Natural killer cell treated with Interleukin-12 subunit alpha and Interleukin-12 subunit beta and Interleukin-15 and Interleukin-18, amount 100 ng/mL, for 72 hours (primary cell): ENCODE data around the gene CSMD2. TPM values are rescaled to one million over a fixed set of nuclear protein-coding genes. Genes with fewer than 3 reads are reported as not detected.
A peak's percentile ranks its signal among the peaks of the same experiment; 100 is the strongest.

ENCODE experiments used
- ATAC-seq, 2 donors: fragments of 150-1000 bp; cut with Tn5 transposase in 1 of 2; sonication (Bioruptor Pico), chemical (Tn5 transposase) in 1 of 2; 2 replicates each; pipeline ENCODE4 v1.10.0; 2021
- DNase-seq: peaks from one replicate; pipeline ENCODE4 v3.0.0; 2022; ENCODE audit warnings: low spot score
- H3K27ac Mint-ChIP-seq, 2 donors: 1 replicate in 1 of 2; 2 replicates in 1 of 2; pipeline ENCODE4 v1.8.0; 2022; ENCODE audit warnings: mixed read lengths in 2 of 2, mild to moderate bottlenecking in 1 of 2, moderate library complexity in 1 of 2
- H3K27me3 Mint-ChIP-seq, 2 donors: 1 replicate in 1 of 2; 2 replicates in 1 of 2; pipeline ENCODE4 v1.8.0; 2022; ENCODE audit warnings: mixed read lengths in 2 of 2
- H3K36me3 Mint-ChIP-seq: one replicate; pipeline ENCODE4 v1.8.0; 2022; ENCODE audit warnings: mixed read lengths
- H3K4me1 Mint-ChIP-seq, 2 donors: 1 replicate in 1 of 2; 2 replicates in 1 of 2; pipeline ENCODE4 v1.8.0; 2022; ENCODE audit warnings: low read depth in 2 of 2, mixed read lengths in 2 of 2, mild to moderate bottlenecking in 1 of 2
- H3K4me3 Mint-ChIP-seq: one replicate; pipeline ENCODE4 v1.8.0; 2022; ENCODE audit warnings: mixed read lengths
- H3K9me3 Mint-ChIP-seq: 2 replicates; pipeline ENCODE4 v1.8.0; 2022; ENCODE audit warnings: mixed read lengths
- total RNA-seq, 2 donors: library from RNA; stranded (reverse); gene quantifications; one replicate each; pipeline ENCODE4 v1.2.3, GENCODE V29; 2022

The CSMD2 gene
- total RNA-seq, 2 donors from 2014 or later = not detected

DNA sequence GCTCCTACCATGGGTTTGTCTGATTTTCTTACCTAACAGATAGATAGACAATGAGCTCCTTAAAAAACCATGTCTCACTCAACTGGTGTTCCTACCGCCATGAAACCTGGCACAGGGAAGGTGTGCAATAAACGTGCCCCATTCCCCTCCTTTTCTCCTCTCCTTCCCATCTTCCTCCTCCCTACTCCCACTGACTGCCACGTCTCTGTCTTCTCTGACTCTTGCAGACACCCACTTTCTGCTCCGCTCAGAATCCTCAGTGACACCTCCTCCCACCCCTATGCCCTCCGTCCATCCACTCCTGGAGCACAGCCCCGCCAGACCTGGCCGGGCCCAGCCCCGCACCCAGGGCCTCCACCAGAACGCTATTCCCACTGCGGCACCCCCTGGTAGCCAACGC, 248.2 kb downstream of the CSMD2 start:
- DNase-seq (no peak), ATAC-seq (no peak)
- H3K4me3 Mint-ChIP-seq = no peak overlapping the region
- no peak overlapping the region for H3K27ac Mint-ChIP-seq
- H3K27me3 Mint-ChIP-seq = peaks cover 7 to 28% of the 10 kb centered on the region in 2 donors
- no peaks in the 10 kb centered on the region for H3K36me3 Mint-ChIP-seq
- H3K9me3 Mint-ChIP-seq = no peaks in the 10 kb centered on the region
- H3K4me1 Mint-ChIP-seq = no peaks in the 10 kb centered on the region

DNA sequence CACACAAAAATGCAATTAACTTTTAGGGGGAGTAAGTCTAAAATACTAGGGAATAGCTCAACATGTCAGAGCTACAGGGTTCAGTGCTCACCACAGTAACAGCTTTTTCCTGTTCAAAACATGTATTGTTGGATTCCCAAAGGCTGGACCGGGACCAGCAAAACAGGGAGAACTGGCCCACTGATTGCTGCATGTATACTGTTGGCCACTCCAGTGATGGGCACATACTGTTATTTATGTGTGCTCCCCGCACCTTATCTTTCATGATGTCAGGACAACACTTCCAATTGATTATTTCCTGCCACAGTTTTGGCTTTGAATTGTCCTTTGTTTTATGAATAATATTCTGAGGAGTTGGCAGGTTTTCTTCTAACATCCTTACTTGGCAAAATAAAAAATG, 250.5 kb downstream of the CSMD2 start:
- no peak for DNase-seq
- Mint-ChIP-seq H3K27ac (no peak overlapping the region), H3K9me3 (no peaks in the 10 kb centered on the region), H3K27me3 (peaks cover 23% of the 10 kb centered on the region in 2 donors), H3K36me3 (no peaks in the 10 kb centered on the region), H3K4me1 (no peaks in the 10 kb centered on the region), H3K4me3 (no peak overlapping the region)
- ATAC-seq = no peak

DNA sequence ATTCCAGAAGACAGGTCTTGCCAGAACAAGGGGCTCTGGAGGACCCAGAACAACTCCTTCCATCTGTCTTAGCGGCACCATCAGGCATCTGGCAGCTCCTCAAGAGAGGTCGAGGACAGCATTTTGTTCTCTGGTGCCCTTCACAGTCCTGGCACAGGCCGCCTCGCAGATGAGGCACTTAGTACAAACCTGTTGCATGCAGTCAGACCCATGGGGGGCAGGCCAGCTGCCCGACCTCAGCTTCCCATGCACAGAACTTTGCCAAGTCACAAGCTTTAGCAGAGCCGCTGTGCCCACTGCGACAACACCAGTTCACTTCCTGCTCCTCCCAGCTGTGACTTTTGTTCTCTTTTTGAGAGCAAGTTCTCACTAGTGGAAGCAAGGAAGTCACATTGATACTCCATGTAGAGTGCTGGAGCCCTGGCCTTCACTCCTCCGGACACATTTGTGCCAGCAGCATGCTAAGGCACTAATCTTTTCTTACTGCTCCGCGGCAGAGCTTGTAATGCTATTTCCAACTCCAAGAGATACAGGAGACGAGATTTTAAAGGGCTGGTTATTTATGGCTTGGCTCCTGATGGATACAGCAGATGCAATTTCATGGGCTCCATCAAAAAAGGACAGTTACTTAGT, 256.6 kb downstream of the CSMD2 start:
- no peak for DNase-seq
- no peak overlapping the region for H3K4me3 Mint-ChIP-seq
- no peaks in the 10 kb centered on the region for H3K9me3 Mint-ChIP-seq
- H3K4me1 Mint-ChIP-seq = peaks cover 0 to 5% of the 10 kb centered on the region in 2 donors
- H3K36me3 Mint-ChIP-seq = no peaks in the 10 kb centered on the region
- ATAC-seq = no peak
- H3K27ac Mint-ChIP-seq = no peak overlapping the region
- H3K27me3 Mint-ChIP-seq = peaks cover 27 to 49% of the 10 kb centered on the region in 2 donors

DNA sequence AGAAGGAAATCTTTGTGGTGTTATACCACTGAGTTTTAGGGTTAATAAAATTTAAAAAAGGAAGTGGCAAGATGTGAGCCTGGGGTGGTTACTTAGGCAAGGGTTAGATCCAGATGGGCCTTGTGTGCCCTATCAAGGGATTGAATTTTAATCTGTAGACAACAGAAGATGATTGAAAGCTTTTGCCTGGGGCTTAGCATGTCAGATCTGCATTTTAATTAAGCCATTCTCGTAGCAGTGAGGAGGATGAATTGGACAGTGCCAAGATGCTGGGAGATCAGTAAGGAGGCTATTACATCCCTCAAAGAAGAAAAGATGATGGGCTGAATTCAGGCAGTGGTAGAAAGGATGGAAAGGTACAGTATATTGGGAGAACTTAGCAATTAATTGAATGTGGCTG, 258.9 kb downstream of the CSMD2 start:
- no peak for DNase-seq
- peaks cover 22 to 47% of the 10 kb centered on the region in 2 donors for H3K27me3 Mint-ChIP-seq
- H3K9me3 Mint-ChIP-seq = no peaks in the 10 kb centered on the region
- no peak for ATAC-seq
- no peak overlapping the region for H3K4me3 Mint-ChIP-seq
- H3K27ac Mint-ChIP-seq = no peak overlapping the region
- peaks cover 0 to 7% of the 10 kb centered on the region in 2 donors for H3K4me1 Mint-ChIP-seq
- no peaks in the 10 kb centered on the region for H3K36me3 Mint-ChIP-seq

DNA sequence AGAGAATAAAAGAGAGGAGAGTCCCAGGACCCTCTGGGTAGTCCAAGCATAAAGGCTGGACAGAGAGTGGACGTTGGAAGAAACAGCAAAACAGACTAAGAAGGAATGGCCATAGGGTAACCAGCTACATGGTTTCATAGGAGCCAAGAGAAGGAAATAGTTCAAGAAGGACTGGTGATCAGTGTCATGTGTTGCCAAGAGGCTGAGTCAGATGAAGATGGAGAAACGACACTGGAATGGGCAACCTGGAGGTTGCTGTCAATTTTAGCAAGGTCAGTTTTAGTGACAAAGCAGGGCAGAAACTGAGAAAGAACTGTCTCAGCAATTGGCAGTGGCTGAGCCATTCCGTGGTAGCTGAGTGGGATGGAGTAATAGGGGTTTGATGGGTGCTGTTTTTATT, 259.8 kb downstream of the CSMD2 start:
- peaks cover 0 to 7% of the 10 kb centered on the region in 2 donors for H3K4me1 Mint-ChIP-seq
- no peak overlapping the region for H3K4me3 Mint-ChIP-seq
- H3K36me3 Mint-ChIP-seq = no peaks in the 10 kb centered on the region
- peaks cover 24 to 42% of the 10 kb centered on the region in 2 donors for H3K27me3 Mint-ChIP-seq
- DNase-seq (no peak), ATAC-seq (no peak)
- H3K9me3 Mint-ChIP-seq = no peaks in the 10 kb centered on the region
- H3K27ac Mint-ChIP-seq = no peak overlapping the region

DNA sequence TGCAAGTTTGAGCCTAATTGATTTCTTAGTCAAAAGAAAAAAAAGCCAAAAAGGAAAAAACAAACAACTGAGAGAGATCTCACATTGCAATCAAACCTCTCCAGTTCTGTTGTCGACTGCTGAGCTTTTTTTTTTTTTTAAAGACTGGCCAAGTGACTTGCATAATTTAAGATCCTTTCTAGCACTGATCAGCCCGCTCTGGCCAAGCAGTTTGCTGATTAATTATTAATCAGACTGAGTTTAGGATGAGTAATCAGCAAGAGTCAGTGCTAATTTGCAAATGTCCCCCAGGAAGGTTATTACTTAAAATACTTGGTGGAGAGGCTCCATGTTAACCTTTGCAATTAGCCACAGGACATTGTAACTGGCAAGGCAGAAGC, 261.8 kb downstream of the CSMD2 start:
- ATAC-seq (no peak), DNase-seq (no peak)
- H3K27me3 Mint-ChIP-seq = peaks cover 26 to 31% of the 10 kb centered on the region in 2 donors
- H3K27ac Mint-ChIP-seq = no peak overlapping the region
- H3K4me1 Mint-ChIP-seq = peaks cover 0 to 7% of the 10 kb centered on the region in 2 donors
- no peak overlapping the region for H3K4me3 Mint-ChIP-seq
- H3K36me3 Mint-ChIP-seq = no peaks in the 10 kb centered on the region
- H3K9me3 Mint-ChIP-seq = no peaks in the 10 kb centered on the region

DNA sequence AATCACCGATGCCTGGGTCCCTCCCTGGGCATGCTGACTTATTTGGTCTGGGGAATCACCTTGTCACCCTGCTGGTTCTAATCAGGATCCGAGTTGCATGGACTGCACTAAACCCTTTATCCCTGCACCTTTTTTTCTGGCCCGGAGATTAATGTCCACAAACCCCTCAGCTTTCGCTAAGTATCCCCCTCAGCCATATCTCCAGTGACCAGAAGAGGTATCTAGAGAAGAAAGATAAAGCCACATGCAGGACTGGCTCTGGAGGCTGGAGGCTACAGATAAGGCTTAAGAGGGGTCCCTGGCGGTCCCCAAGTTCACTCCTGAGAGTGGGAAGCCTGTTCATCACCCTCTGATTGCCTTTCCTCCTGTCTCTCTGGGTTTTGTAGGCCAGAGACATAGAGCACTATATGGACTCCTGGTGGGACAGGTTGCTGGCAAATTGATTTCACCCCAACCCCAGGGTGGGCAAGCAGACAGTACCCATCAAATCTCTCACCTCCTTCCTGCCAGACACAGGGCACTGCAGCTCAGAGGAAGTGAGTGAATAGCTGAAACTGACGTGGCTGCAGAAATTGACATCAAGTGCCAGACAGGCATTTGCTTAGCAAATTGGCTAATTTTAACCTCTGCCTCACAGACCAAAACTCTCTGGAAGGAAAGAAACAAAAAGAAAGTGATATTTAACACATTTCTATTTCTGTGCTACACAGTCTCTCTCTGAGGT, 262.4 kb downstream of the CSMD2 start:
- Mint-ChIP-seq H3K27ac (no peak overlapping the region), H3K36me3 (no peaks in the 10 kb centered on the region), H3K4me1 (peaks cover 0 to 7% of the 10 kb centered on the region in 2 donors), H3K4me3 (no peak overlapping the region), H3K9me3 (no peaks in the 10 kb centered on the region), H3K27me3 (peaks cover 26 to 31% of the 10 kb centered on the region in 2 donors)
- DNase-seq = no peak
- ATAC-seq = peak in 1 of 2 donors; percentile 45

DNA sequence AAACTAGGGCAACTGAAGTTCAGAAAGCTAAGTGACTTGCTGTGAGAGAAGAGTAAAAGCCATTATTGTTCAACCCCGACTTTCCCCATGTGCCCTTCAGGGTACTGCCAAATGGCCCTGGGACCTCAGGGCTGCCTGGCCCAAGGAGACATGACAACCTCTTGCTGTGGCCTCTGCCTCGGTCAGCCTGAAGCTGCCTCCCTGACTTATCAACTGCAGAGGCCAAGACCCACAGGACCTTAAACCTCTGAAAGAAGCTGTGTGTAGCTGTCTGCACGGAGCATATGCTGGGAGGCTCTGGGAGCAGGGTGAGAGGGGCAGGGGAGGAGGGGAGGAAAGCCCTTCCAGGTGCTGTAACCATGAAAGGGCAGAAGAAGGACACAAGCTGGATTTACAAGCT, 265.3 kb downstream of the CSMD2 start:
- no peak for ATAC-seq
- Mint-ChIP-seq H3K27ac (no peak overlapping the region), H3K4me1 (peaks cover 0 to 7% of the 10 kb centered on the region in 2 donors)

DNA sequence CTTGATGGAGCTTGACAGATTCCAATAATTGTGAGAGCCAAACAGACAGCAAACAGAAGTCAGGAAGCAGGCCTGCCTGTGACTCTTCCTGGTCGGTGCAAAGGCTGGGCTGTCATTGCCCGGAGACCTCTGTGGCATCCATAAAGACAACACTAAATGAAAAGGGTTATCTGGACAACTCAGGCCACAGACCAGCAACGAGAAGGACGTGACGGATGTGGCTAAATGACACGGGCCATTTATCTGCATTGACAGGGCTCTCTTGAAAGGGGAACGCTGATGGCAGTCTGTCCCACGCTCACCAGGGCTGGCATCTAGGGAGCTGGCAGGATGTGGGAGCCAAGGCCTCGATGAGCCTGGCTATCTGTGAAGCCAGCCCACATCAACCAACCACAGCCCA, 266.1 kb downstream of the CSMD2 start:
- ATAC-seq (no peak), DNase-seq (no peak)
- Mint-ChIP-seq H3K27me3 (peaks cover 12 to 25% of the 10 kb centered on the region in 2 donors), H3K4me3 (no peak overlapping the region), H3K36me3 (no peaks in the 10 kb centered on the region), H3K9me3 (no peaks in the 10 kb centered on the region), H3K4me1 (peaks cover 0 to 6% of the 10 kb centered on the region in 2 donors), H3K27ac (no peak overlapping the region)

More for the DNA sequence above, 265.3 kb downstream of the CSMD2 start:
- no peaks in the 10 kb centered on the region for H3K36me3 Mint-ChIP-seq
- H3K9me3 Mint-ChIP-seq = no peaks in the 10 kb centered on the region
- DNase-seq = no peak
- H3K27me3 Mint-ChIP-seq = peaks cover 15 to 24% of the 10 kb centered on the region in 2 donors
- H3K4me3 Mint-ChIP-seq = no peak overlapping the region

DNA sequence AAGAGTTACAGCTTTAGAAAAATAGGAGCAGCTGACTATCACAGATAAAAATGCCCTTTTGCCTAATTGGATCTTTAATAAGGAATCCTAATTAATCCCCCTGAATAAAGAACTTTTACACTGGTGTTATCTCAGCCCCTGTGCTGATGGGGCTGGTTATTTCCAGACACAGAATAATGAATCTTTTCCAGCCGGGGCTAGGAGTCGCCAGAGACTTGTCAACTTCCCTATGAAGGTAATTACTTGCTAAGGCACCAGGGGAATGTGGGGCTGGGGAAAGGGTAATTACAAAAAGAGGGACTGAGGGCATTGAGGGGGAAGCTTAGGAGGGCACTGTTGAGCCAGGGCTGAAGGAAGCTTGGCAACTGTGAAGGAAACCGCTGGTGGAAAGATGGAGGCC, 266.6 kb downstream of the CSMD2 start:
- no peak for ATAC-seq
- no peak for DNase-seq
- no peak overlapping the region for H3K4me3 Mint-ChIP-seq
- H3K36me3 Mint-ChIP-seq = no peaks in the 10 kb centered on the region
- no peaks in the 10 kb centered on the region for H3K9me3 Mint-ChIP-seq
- H3K4me1 Mint-ChIP-seq = peaks cover 0 to 2% of the 10 kb centered on the region in 2 donors
- H3K27ac Mint-ChIP-seq = no peak overlapping the region
- peaks cover 8 to 21% of the 10 kb centered on the region in 2 donors for H3K27me3 Mint-ChIP-seq

DNA sequence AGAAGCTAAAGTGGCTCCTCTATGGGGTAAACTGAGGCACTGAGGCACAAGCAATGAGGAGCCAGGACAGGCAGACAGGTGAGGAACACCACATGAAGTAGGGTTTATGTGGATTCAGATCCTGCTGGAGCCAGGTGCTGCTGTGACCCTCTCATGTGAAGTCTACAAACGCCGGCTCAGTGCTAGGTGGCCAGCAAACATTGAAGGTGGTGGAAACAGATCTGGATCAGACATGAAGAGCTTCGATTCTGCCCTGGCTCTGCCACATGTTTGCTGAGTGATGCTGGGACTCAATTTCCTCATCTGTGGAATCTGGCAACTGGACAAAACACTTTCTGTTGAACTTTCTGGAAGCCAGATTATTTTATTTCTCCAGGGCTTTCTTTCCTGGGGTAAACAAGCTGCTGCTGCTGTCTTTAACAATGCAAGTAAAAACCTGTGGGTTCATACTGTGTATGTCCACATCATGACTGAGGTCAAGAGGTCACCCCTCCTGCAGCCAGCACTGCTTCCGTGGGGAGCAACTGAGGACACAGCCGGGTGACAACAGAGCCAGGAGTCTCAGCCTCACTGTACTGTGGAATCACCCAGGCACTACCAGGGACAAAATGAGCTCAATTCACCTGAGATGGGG, 267.8 kb downstream of the CSMD2 start:
- Mint-ChIP-seq H3K4me1 (no peaks in the 10 kb centered on the region), H3K4me3 (no peak overlapping the region), H3K36me3 (no peaks in the 10 kb centered on the region), H3K9me3 (no peaks in the 10 kb centered on the region), H3K27me3 (peaks cover 8 to 19% of the 10 kb centered on the region in 2 donors), H3K27ac (no peak overlapping the region)
- ATAC-seq (no peak), DNase-seq (no peak)

DNA sequence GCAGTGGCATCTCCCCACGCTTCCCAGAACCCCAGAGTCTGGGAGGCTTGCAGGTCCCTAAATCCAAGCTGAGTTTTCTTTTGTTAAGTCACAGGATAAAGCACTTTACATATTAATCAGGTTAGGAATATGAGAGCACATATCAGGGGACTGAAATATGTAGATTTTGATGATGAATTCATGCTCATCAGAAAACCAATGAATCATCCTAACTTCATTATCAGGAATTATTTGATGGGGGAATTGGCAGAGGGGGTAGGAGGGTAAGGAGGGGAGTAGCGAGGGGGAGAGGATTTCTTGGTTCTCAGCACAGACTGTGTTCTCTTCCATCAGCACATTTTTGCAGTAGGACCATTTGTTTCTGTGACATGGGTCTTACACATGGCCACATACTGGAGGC, 269.1 kb downstream of the CSMD2 start:
- Mint-ChIP-seq H3K27me3 (peaks cover 8 to 19% of the 10 kb centered on the region in 2 donors), H3K4me3 (no peak overlapping the region), H3K9me3 (no peaks in the 10 kb centered on the region), H3K27ac (no peak overlapping the region), H3K4me1 (no peaks in the 10 kb centered on the region), H3K36me3 (no peaks in the 10 kb centered on the region)
- ATAC-seq = no peak
- no peak for DNase-seq

DNA sequence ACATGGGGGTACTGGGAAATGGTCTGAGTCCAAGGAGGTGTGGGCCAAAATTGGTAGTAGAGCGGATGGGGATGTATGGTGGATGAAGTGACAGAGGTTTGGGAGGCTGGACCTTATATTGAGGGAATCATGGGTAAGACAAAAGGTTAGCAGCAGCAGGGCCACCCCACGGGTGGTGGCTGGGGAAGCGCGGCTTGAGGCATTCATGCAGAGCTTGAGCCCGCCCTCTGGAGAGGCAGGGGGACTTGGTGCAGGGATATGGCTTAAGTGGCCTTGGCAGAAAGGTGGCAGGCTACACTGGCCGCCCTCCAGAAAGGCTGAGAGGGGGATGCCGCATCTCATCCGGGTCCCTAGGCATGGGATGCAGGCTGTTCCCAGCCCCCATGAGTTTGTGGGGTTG, 269.6 kb downstream of the CSMD2 start:
- DNase-seq (no peak), ATAC-seq (no peak)
- Mint-ChIP-seq H3K27me3 (peaks cover 5 to 19% of the 10 kb centered on the region in 2 donors), H3K4me3 (no peak overlapping the region), H3K27ac (no peak overlapping the region), H3K4me1 (no peaks in the 10 kb centered on the region), H3K9me3 (no peaks in the 10 kb centered on the region), H3K36me3 (no peaks in the 10 kb centered on the region)

DNA sequence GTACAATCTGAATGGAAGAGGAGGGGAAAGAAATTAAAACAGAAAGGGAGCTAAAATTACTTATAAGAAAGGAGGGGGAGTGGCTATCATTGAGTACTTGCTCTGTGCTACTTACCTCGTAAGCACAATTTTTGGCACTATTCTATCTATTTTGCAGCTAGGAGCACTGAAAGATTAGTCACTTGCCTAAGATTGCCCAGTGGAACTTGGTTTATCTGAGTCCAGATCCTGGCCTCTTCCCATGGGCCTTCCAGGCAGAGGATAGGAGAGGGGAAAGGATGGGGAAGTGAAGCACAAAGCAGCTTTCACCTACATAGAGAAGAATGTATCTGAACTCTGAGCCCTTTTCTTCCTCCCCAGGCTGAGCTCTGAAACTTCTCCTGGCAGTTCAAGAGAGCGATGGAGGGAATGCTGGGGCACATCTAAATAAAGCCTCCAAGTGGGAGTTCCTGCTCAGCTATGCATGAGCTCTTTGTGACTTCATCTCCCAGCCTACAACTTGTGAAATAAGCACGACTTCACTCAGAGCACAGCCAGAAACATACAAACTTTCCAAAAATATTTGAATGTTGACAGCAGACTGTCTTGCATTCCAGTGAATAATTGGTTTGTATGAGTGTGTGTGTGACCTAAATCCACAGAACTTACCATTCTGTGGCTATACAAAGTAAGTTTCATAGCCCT, 271.7 kb downstream of the CSMD2 start:
- H3K36me3 Mint-ChIP-seq = no peaks in the 10 kb centered on the region

More for the DNA sequence above, 271.7 kb downstream of the CSMD2 start:
- Mint-ChIP-seq H3K4me3 (no peak overlapping the region), H3K9me3 (no peaks in the 10 kb centered on the region), H3K27ac (no peak overlapping the region), H3K4me1 (no peaks in the 10 kb centered on the region), H3K27me3 (peaks cover 3 to 19% of the 10 kb centered on the region in 2 donors)
- DNase-seq (no peak), ATAC-seq (no peak)
